Thyroid gland (tissue), 4 donors: Measurements from ENCODE around the gene KRT3. TPM values are rescaled to one million over a fixed set of nuclear protein-coding genes. Genes with fewer than 3 reads are reported as not detected.

Source experiments
- DNase-seq, 2 donors: peaks; one replicate each; pipeline ENCODE4 v3.0.0-alpha.2; 2019
- H3K27ac ChIP-seq, 3 donors: fragments of 200-600 bp; sonication (generic); 1 replicate in 2 of 3; 2 replicates in 1 of 3; pipeline ENCODE4 v1.5.1; 2016 to 2019; ENCODE audit warnings: mild to moderate bottlenecking in 1 of 3, moderate library complexity in 1 of 3
- H3K27me3 ChIP-seq: fragments of 200-600 bp; sonication (generic); one replicate; pipeline ENCODE4 v1.5.1; 2019
- H3K36me3 ChIP-seq, 2 donors: fragments of 200-600 bp; sonication (generic); one replicate each; pipeline ENCODE4 v1.5.1; 2016 to 2019
- H3K4me1 ChIP-seq, 2 donors: fragments of 200-600 bp; sonication (generic); one replicate each; pipeline ENCODE4 v1.5.1; 2017 to 2019
- H3K4me3 ChIP-seq, 3 donors: fragments of 200-600 bp; sonication (generic); replicated peaks in 1 of 3; 1 replicate in 2 of 3; 2 replicates in 1 of 3; pipeline ENCODE4 v1.5.1; 2016; ENCODE audit warnings: mild to moderate bottlenecking in 1 of 3
- H3K9me3 ChIP-seq: fragments of 200-600 bp; sonication (generic); one replicate; pipeline ENCODE4 v1.5.1; 2017
- CTCF ChIP-seq, 6 experiments: fragments of 200-600 bp in 3 of 6; fragments of 450-650 bp in 3 of 6; sonication (generic) in 3 of 6; IDR thresholded peaks; one replicate each; pipeline ENCODE4 v1.5.1; 2016 to 2019; ENCODE audit warnings: antibody characterized with exemption in 6 of 6, mild to moderate bottlenecking in 2 of 6, inconsistent platforms in 1 of 6, moderate library complexity in 1 of 6
- POLR2A ChIP-seq, 2 donors: fragments of 450-650 bp; IDR thresholded peaks; one replicate each; pipeline ENCODE4 v1.6.1; 2017; ENCODE audit warnings: antibody characterized with exemption in 2 of 2, mild to moderate bottlenecking in 2 of 2, moderate library complexity in 1 of 2
- WGBS, 2 donors: methylation state at CpG; one replicate each; pipeline ENCODE4 v1.1.5; 2017; 5-methylcytosine and 5-hydroxymethylcytosine counted together
- intact Hi-C: fragments of 100-400 bp; cut with DNase I; formaldehyde crosslinking; loops from one replicate; pipeline ENCODE4 v1.15.1; 2023
- total RNA-seq, 4 donors: library from RNA; depleted of rRNA; stranded (reverse); fragments of >200 nt; gene quantifications; one replicate each; pipeline ENCODE4 v1.2.3, GENCODE V29; 2016

Gene KRT3
- total RNA-seq, 4 donors from 2014 or later: not detected

GRCh38 chr12:52817003-52817698 is 21.2 kb upstream of the KRT3 start:
- intact Hi-C loops: no loop called here
- no peak overlapping the region for H3K4me3 ChIP-seq
- WGBS, 2 donors: 90 to 95% methylated on average over 8 of the region's 8 CpGs
- peaks cover 3 to 8% of the 10 kb centered on the region in 2 donors for H3K4me1 ChIP-seq
- H3K27ac ChIP-seq: no peak overlapping the region
- no peaks in the 10 kb centered on the region for H3K36me3 ChIP-seq
- no peak for DNase-seq
- no peak for TF ChIP-seq POLR2A (IDR thresholded peaks at IDR 0.05)
- TF ChIP-seq CTCF (IDR thresholded peaks at IDR 0.05): no peak
- H3K9me3 ChIP-seq: no peaks in the 10 kb centered on the region
- H3K27me3 ChIP-seq: no peaks in the 10 kb centered on the region

DNA sequence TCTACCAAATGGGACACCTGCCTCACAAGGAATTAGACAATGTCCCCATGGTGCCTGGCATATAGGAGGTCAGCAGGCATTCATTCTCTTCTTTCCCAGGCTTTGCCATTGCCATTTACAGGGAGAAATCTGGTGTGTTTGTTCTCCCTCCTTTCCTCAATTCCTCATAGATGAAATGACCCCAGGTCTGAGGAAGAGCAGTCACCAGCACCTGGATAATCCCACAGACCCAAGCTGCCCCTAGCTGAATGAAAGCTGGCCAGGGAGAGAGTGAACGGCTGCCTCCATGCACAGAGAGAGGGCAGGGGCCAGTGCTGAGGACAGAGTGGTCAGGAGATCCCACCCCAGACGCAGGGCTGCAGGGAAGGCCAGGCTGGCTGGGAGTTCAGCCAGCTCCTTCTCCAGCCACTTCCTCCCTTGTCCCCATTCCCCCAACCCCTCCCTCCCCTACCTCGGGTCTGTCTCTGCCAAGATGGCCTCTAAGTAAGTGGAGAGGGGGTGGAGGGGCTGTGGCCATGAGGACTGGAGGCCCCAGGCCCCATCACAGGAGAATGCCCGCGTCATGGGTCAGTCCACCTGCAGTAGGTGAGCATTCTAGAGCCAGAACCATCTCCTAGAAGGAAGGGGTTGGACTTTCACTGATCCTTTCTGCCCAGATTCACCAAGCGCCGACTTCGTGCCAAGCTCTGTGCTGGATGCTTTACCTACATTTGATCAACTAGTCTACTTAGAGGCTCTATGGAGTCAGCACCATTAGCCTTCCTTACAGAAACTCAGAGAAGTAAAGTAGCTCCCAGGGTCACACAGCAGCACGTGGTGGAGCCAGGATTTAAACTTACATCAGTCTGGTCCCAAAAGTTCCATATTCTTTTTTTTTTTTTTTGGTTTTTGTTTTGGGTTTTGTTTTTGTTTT is 20.0 kb upstream of the KRT3 start:
- H3K4me3 ChIP-seq: no peak overlapping the region
- TF ChIP-seq CTCF (IDR thresholded peaks at IDR 0.05) (no peak), POLR2A (IDR thresholded peaks at IDR 0.05) (no peak)
- no peaks in the 10 kb centered on the region for H3K36me3 ChIP-seq
- intact Hi-C loops: no loop called here
- H3K27ac ChIP-seq: no peak overlapping the region
- no peak for DNase-seq
- WGBS, 2 donors: 63 to 67% methylated on average over 9 of the region's 9 CpGs
- no peaks in the 10 kb centered on the region for H3K27me3 ChIP-seq
- H3K4me1 ChIP-seq: peaks cover 3 to 8% of the 10 kb centered on the region in 2 donors
- H3K9me3 ChIP-seq: no peaks in the 10 kb centered on the region

DNA sequence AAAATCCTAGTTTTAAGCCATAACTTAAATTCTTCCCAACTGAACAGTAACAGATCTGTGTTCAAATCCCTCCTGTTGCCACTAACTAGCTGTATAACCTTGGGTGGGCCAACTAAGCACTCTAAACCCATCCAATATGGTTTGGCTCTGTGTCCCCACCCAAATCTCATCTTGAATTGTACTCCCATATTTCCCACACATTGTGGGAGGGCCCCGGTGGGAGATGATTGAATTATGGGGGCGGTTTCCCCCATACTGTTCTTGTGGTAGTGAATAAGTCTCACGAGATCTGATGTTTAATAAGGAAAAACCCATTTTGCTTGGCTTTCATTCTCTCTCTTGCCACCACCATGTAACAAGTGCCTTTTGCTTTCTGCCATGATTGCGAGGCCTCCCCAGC is 19.2 kb upstream of the KRT3 start:
- Histone ChIP-seq H3K4me1 (peaks cover 3 to 8% of the 10 kb centered on the region in 2 donors), H3K27me3 (no peaks in the 10 kb centered on the region), H3K9me3 (no peaks in the 10 kb centered on the region), H3K4me3 (no peak overlapping the region), H3K27ac (no peak overlapping the region), H3K36me3 (no peaks in the 10 kb centered on the region)
- 83 to 92% methylated on average over 4 of the region's 4 CpGs for WGBS, 2 donors
- TF ChIP-seq POLR2A (IDR thresholded peaks at IDR 0.05) (no peak), CTCF (IDR thresholded peaks at IDR 0.05) (no peak)
- DNase-seq: no peak
- intact Hi-C loops: no loop called here

DNA sequence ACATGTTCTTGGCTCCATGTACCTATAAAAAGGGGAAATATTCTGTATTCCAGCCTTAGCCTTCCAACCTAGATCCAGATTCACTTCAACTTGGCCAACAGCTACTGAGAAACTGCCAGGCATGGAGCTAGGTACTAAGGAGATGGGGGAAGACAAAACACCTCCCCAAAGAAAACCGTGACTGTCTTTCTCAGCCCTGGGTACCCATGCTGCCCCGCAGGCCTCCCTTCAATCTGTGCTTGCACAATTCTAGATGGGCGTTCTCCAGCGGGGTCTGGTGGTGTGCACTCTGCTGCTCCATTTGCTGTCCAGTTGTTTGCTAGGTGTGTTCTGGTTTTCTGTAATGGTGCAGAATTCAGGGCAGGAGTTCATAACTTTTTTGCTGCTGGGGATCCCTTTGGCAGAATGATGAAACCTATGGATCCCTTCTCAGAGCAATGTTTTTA is 18.8 kb upstream of the KRT3 start:
- H3K4me1 ChIP-seq: peaks cover 3 to 8% of the 10 kb centered on the region in 2 donors
- H3K27me3 ChIP-seq: no peaks in the 10 kb centered on the region
- H3K27ac ChIP-seq: no peak overlapping the region
- H3K9me3 ChIP-seq: no peaks in the 10 kb centered on the region
- no peaks in the 10 kb centered on the region for H3K36me3 ChIP-seq
- 81 to 82% methylated on average over 4 of the region's 4 CpGs for WGBS, 2 donors
- TF ChIP-seq CTCF (IDR thresholded peaks at IDR 0.05) (no peak), POLR2A (IDR thresholded peaks at IDR 0.05) (no peak)
- no peak overlapping the region for H3K4me3 ChIP-seq
- intact Hi-C loops: no loop called here
- DNase-seq: no peak
